ENCODE results near the gene SHC2. TPM values are rescaled to one million over a fixed set of nuclear protein-coding genes. Genes with fewer than 3 reads are reported as not detected.

The SHC2 gene
- total RNA-seq, 1 donor from 2014 or later, result 26.0 TPM

GRCh38 chr19:458091-459042, 2.5 kb downstream of the SHC2 start:
- no peaks in the 10 kb centered on the region for H3K27me3 ChIP-seq
- peaks cover 24% of the 10 kb centered on the region for H3K4me1 ChIP-seq
- TF ChIP-seq POLR2AphosphoS5 (IDR thresholded peaks at IDR 0.05; ENCODE audit: insufficient read depth in 1 of 2, low read depth in 1 of 2), result no peak
- TF ChIP-seq POLR2A (IDR thresholded peaks at IDR 0.05), result no peak
- TF ChIP-seq CTCF (IDR thresholded peaks at IDR 0.05), result no peak
- DNase-seq (ENCODE audit: extremely low spot score in 2 of 2), result no peak
- no peaks in the 10 kb centered on the region for H3K9me3 ChIP-seq
- intact Hi-C loops (cut with DNase I), result no loop called here
- H3K36me3 ChIP-seq, result no peaks in the 10 kb centered on the region
- no peak overlapping the region for H3K4me3 ChIP-seq
- H3K27ac ChIP-seq, result no peak overlapping the region

GRCh38 chr19:457636-458035, 3.2 kb downstream of the SHC2 start:
- intact Hi-C loops (cut with DNase I), result no loop called here
- Histone ChIP-seq H3K4me3 (no peak overlapping the region), H3K9me3 (no peaks in the 10 kb centered on the region), H3K36me3 (no peaks in the 10 kb centered on the region), H3K27ac (no peak overlapping the region), H3K27me3 (no peaks in the 10 kb centered on the region), H3K4me1 (peaks cover 24% of the 10 kb centered on the region)
- DNase-seq (ENCODE audit: extremely low spot score in 2 of 2), result no peak
- no peak for TF ChIP-seq CTCF (IDR thresholded peaks at IDR 0.05)

- Histone ChIP-seq H3K4me3 (no peak overlapping the region), H3K27ac (no peak overlapping the region), H3K27me3 (no peaks in the 10 kb centered on the region), H3K4me1 (peaks cover 16% of the 10 kb centered on the region), H3K36me3 (no peaks in the 10 kb centered on the region), H3K9me3 (no peaks in the 10 kb centered on the region)
- TF ChIP-seq CTCF (IDR thresholded peaks at IDR 0.05) (no peak), POLR2AphosphoS5 (IDR thresholded peaks at IDR 0.05; ENCODE audit: insufficient read depth in 1 of 2, low read depth in 1 of 2) (no peak), POLR2A (IDR thresholded peaks at IDR 0.05) (no peak)
- DNase-seq (ENCODE audit: extremely low spot score in 2 of 2), result no peak
- intact Hi-C loops (cut with DNase I), result no loop called here
These were observed 4.2 kb downstream of the SHC2 start for GRCh38 chr19:456547-457110.

- Histone ChIP-seq H3K27ac (no peak overlapping the region), H3K36me3 (no peaks in the 10 kb centered on the region), H3K27me3 (no peaks in the 10 kb centered on the region), H3K4me3 (no peak overlapping the region), H3K9me3 (no peaks in the 10 kb centered on the region), H3K4me1 (peaks cover 10% of the 10 kb centered on the region)
- intact Hi-C loops (cut with DNase I), result no loop called here
- DNase-seq (ENCODE audit: extremely low spot score in 2 of 2), result no peak
- TF ChIP-seq POLR2A (IDR thresholded peaks at IDR 0.05), result no peak
- no peak for TF ChIP-seq CTCF (IDR thresholded peaks at IDR 0.05)
- TF ChIP-seq POLR2AphosphoS5 (IDR thresholded peaks at IDR 0.05; ENCODE audit: insufficient read depth in 1 of 2, low read depth in 1 of 2), result no peak
These were observed 4.8 kb downstream of the SHC2 start for GRCh38 chr19:455851-456546.

Measured in vagina (tissue), 2 donors.